Gastrocnemius medialis (tissue), 4 donors: ENCODE data around the gene PRKAR2B. TPM values are rescaled to one million over a fixed set of nuclear protein-coding genes. Genes with fewer than 3 reads are reported as not detected.
A peak's percentile ranks its signal among the peaks of the same experiment; 100 is the strongest.

Experiments
- ATAC-seq, 2 donors: fragments of 150-250 bp; one replicate each; pipeline ENCODE4 v1.9.1; 2016
- DNase-seq, 2 donors: peaks; one replicate each; pipeline ENCODE4 v3.0.0-alpha.2; 2019
- H3K27ac ChIP-seq, 4 donors: fragments of 200-600 bp; sonication (generic); 1 replicate in 1 of 4; 2 replicates in 3 of 4; pipeline ENCODE4 v1.5.1; 2016 to 2018; ENCODE audit warnings: mild to moderate bottlenecking in 2 of 4, moderate library complexity in 1 of 4
- H3K27me3 ChIP-seq, 3 donors: fragments of 200-600 bp; sonication (generic) in 2 of 3; 1 replicate in 1 of 3; 2 replicates in 2 of 3; pipeline versions ENCODE4 v1.5.1 to v1.6.0; 2016 to 2019; ENCODE audit warnings: mild to moderate bottlenecking in 1 of 3, moderate library complexity in 1 of 3
- H3K36me3 ChIP-seq, 2 donors: fragments of 200-600 bp; sonication (generic) in 1 of 2; one replicate each; pipeline ENCODE4 v1.5.1; 2017 to 2018
- H3K4me1 ChIP-seq, 2 donors: fragments of 200-600 bp; sonication (generic) in 1 of 2; one replicate each; pipeline ENCODE4 v1.5.1; 2016 to 2017; ENCODE audit warnings: mild to moderate bottlenecking in 2 of 2
- H3K4me3 ChIP-seq, 4 donors: fragments of 200-600 bp; sonication (generic) in 3 of 4; 1 replicate in 1 of 4; 2 replicates in 3 of 4; pipeline ENCODE4 v1.5.1; 2016 to 2019; ENCODE audit warnings: mild to moderate bottlenecking in 2 of 4
- H3K9me3 ChIP-seq, 3 donors: fragments of 200-600 bp; sonication (generic) in 2 of 3; 1 replicate in 1 of 3; 2 replicates in 2 of 3; pipeline ENCODE4 v1.5.1; 2016 to 2019
- CTCF ChIP-seq, 5 experiments: fragments of 450-650 bp in 3 of 5; fragments of 200-600 bp in 2 of 5; sonication (generic) in 2 of 5; IDR thresholded peaks in 4 of 5; conservative IDR thresholded peaks in 1 of 5; 1 replicate in 4 of 5; 2 replicates in 1 of 5; pipeline ENCODE4 v1.5.1; 2016 to 2019; ENCODE audit warnings: antibody characterized with exemption in 5 of 5, mild to moderate bottlenecking in 3 of 5, moderate library complexity in 3 of 5
- POLR2A ChIP-seq, 2 donors: fragments of 450-650 bp; IDR thresholded peaks; one replicate each; pipeline ENCODE4 v1.6.1; 2017; ENCODE audit warnings: antibody characterized with exemption in 2 of 2, mild to moderate bottlenecking in 2 of 2, moderate library complexity in 2 of 2
- in situ Hi-C, 4 donors: fragments of 200-750 bp; cut with MboI; loops; one replicate each; pipeline versions ENCODE4 v1.15.0 to v1.8.0; 2017; ENCODE audit warnings: low sequenced_read_pairs in 4 of 4
- intact Hi-C: fragments of 100-400 bp; cut with DNase I; formaldehyde crosslinking; loops from one replicate; pipeline ENCODE4 v1.15.1; 2023; ENCODE audit warnings: low total_unique reads
- total RNA-seq, 4 donors: library from RNA; depleted of rRNA; stranded (reverse); fragments of >200 nt; gene quantifications; one replicate each; pipeline versions ENCODE4 v1.1.0 to v1.2.3, GENCODE V29; 2016

The PRKAR2B gene
- total RNA-seq, 4 donors from 2014 or later: 0.85 to 6.0 (median 1.4) TPM

- ATAC-seq (no peak), DNase-seq (no peak)
- H3K27me3 ChIP-seq: no peaks in the 10 kb centered on the region
- no peak overlapping the region for H3K4me3 ChIP-seq
- intact Hi-C loops: no loop called here
- no peaks in the 10 kb centered on the region for H3K36me3 ChIP-seq
- in situ Hi-C loops: no loop called here
- TF ChIP-seq CTCF (IDR thresholded peaks at IDR 0.05 in 4 of 5, conservative IDR thresholded peaks at IDR 0.05 in 1 of 5) (no peak), POLR2A (IDR thresholded peaks at IDR 0.05) (no peak)
- no peaks in the 10 kb centered on the region for H3K4me1 ChIP-seq
- no peaks in the 10 kb centered on the region for H3K9me3 ChIP-seq
- peak overlapping the region in 3 of 4 donors; percentile 14 to 53 (median 47) for H3K27ac ChIP-seq
Observed at GRCh38 chr7:107076781-107077698, 32.5 kb downstream of the PRKAR2B start.

GRCh38 chr7:107077699-107078516 lies 33.4 kb downstream of the PRKAR2B start:
- Histone ChIP-seq H3K4me1 (no peaks in the 10 kb centered on the region), H3K36me3 (no peaks in the 10 kb centered on the region), H3K27me3 (no peaks in the 10 kb centered on the region), H3K27ac (peak overlapping the region in 3 of 4 donors; percentile 14 to 53 (median 47)), H3K4me3 (no peak overlapping the region), H3K9me3 (no peaks in the 10 kb centered on the region)
- DNase-seq (no peak), ATAC-seq (no peak)
- TF ChIP-seq POLR2A (IDR thresholded peaks at IDR 0.05): no peak
- no peak for TF ChIP-seq CTCF (IDR thresholded peaks at IDR 0.05 in 4 of 5, conservative IDR thresholded peaks at IDR 0.05 in 1 of 5)
- in situ Hi-C loops (no loop called here), intact Hi-C loops (no loop called here)

- no peak for DNase-seq
- ATAC-seq: no peak
Observed at GRCh38 chr7:107078517-107078966, 34.0 kb downstream of the PRKAR2B start.

More at GRCh38 chr7:107078517-107078966, 34.0 kb downstream of the PRKAR2B start:
- in situ Hi-C loops: no loop called here
- Histone ChIP-seq H3K9me3 (no peaks in the 10 kb centered on the region), H3K27ac (peak overlapping the region in 2 of 4 donors; percentile 21 to 53), H3K4me3 (no peak overlapping the region), H3K27me3 (no peaks in the 10 kb centered on the region), H3K4me1 (no peaks in the 10 kb centered on the region), H3K36me3 (no peaks in the 10 kb centered on the region)
- intact Hi-C loops: no loop called here
- TF ChIP-seq CTCF (IDR thresholded peaks at IDR 0.05 in 4 of 5, conservative IDR thresholded peaks at IDR 0.05 in 1 of 5) (no peak), POLR2A (IDR thresholded peaks at IDR 0.05) (no peak)
